Nephron progenitor cell (in vitro differentiated cells): Measurements from ENCODE around the gene MITF.

Experiments
- DNase-seq: peaks from one replicate; pipeline ENCODE4 v3.0.0; 2021
- H3K27ac Mint-ChIP-seq: 2 replicates; pipeline ENCODE4 v1.8.0; 2021; ENCODE audit warnings: mild to moderate bottlenecking, moderate library complexity, mixed read lengths
- H3K27me3 Mint-ChIP-seq: 2 replicates; pipeline ENCODE4 v1.8.0; 2021; ENCODE audit warnings: mild to moderate bottlenecking, low read depth, mixed read lengths; ENCODE audit not compliant: poor library complexity
- H3K36me3 Mint-ChIP-seq: 2 replicates; pipeline ENCODE4 v1.8.0; 2021; ENCODE audit warnings: low read depth, mixed read lengths
- H3K4me1 Mint-ChIP-seq: 2 replicates; pipeline ENCODE4 v1.8.0; 2021; ENCODE audit warnings: mixed read lengths
- H3K4me3 Mint-ChIP-seq: 2 replicates; pipeline ENCODE4 v1.8.0; 2021; ENCODE audit warnings: mild to moderate bottlenecking, moderate library complexity, mixed read lengths
- H3K9me3 Mint-ChIP-seq: 2 replicates; pipeline ENCODE4 v1.8.0; 2021; ENCODE audit warnings: mild to moderate bottlenecking, moderate library complexity, mixed read lengths
- TF ChIP-seq, protein P1 (sequence below): fragments of 200-600 bp; sonication (generic); IDR thresholded peaks from 2 replicates; pipeline ENCODE4 v1.5.0; 2021; ENCODE audit warnings: antibody characterized with exemption

MITF gene

DNA sequence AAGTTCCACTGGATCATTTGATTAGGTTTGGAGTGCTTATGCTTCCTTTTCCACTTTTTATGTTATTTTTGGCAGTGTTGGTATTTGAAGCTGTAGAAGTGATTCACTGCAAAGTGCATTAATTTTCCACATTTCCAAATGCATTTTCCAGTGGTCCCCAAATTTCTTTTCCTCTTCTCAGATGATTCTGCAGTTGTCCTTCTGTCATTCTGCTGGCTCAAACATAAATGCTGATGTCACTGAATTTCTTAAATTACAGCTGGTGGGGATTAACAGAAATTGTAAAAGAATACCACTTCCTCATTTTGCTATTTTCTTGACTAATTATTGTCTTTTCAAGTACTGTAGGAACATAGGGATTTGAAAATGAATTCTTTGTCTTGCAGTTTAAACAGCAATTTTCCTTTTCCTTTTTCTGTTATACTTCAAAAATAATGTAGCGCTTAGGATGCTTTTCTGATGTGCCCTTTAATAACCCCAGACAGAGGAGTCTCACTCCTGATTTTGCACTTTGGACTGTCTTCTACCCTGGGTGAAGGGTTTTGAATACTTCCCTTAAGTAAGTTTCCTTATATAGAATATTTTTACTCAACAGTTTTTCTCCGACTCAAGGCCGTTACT is 25.0 kb downstream of the MITF start:
- no peak for DNase-seq
- Mint-ChIP-seq H3K27ac (no peak overlapping the region), H3K4me3 (no peak overlapping the region), H3K36me3 (no peaks in the 10 kb centered on the region), H3K27me3 (peaks cover 3% of the 10 kb centered on the region), H3K9me3 (no peaks in the 10 kb centered on the region), H3K4me1 (peaks cover 24% of the 10 kb centered on the region)
- TF ChIP-seq, protein P1, sequence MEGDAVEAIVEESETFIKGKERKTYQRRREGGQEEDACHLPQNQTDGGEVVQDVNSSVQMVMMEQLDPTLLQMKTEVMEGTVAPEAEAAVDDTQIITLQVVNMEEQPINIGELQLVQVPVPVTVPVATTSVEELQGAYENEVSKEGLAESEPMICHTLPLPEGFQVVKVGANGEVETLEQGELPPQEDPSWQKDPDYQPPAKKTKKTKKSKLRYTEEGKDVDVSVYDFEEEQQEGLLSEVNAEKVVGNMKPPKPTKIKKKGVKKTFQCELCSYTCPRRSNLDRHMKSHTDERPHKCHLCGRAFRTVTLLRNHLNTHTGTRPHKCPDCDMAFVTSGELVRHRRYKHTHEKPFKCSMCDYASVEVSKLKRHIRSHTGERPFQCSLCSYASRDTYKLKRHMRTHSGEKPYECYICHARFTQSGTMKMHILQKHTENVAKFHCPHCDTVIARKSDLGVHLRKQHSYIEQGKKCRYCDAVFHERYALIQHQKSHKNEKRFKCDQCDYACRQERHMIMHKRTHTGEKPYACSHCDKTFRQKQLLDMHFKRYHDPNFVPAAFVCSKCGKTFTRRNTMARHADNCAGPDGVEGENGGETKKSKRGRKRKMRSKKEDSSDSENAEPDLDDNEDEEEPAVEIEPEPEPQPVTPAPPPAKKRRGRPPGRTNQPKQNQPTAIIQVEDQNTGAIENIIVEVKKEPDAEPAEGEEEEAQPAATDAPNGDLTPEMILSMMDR, result no peak

DNA sequence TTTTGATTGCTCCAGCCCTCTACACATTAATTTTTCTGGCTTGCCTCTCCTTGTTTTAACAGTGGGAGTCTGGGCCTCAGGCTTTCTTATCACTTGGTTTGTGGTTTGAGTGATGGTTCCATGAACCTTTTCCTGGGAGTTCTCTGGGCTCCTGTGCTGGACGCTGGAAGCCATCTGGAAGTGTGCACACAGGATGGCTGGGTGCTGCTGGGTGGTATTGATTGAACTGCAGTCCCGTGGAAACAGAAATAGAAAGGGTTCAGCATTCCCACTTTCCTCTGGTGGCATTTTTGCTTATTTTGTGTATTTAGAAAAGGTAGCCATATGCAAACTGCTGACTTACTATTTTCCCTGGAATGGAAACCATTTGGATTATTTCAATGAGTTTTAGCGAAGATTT is 25.6 kb downstream of the MITF start:
- H3K27me3 Mint-ChIP-seq, result peaks cover 3% of the 10 kb centered on the region
- H3K36me3 Mint-ChIP-seq, result no peaks in the 10 kb centered on the region
- no peaks in the 10 kb centered on the region for H3K9me3 Mint-ChIP-seq
- no peak overlapping the region for H3K4me3 Mint-ChIP-seq
- DNase-seq, result no peak
- H3K27ac Mint-ChIP-seq, result no peak overlapping the region
- TF ChIP-seq, protein P1, result no peak
- H3K4me1 Mint-ChIP-seq, result peaks cover 24% of the 10 kb centered on the region

DNA sequence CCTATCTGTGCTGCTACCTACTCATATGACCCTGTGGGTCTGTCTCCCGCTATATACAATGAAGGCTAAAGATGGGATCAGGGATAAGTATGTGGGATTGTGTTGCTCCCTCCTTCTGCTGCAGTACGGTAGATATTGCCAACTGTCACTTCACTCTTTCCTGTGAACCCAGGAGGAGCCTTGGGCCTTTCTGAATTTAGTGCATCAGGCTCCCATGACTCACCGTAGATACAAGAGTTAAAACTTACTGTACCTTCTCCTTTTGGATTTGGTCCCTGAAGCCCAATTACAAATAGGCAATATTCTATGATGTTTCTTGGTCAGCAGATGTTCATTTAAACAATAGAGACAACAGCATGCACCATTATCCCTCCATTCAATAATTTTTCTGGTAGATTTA is 27.4 kb downstream of the MITF start:
- H3K4me1 Mint-ChIP-seq, result peaks cover 36% of the 10 kb centered on the region
- H3K27me3 Mint-ChIP-seq, result peaks cover 3% of the 10 kb centered on the region
- H3K36me3 Mint-ChIP-seq, result no peaks in the 10 kb centered on the region
- TF ChIP-seq, protein P1, result no peak
- no peak for DNase-seq
- H3K27ac Mint-ChIP-seq, result no peak overlapping the region
- H3K4me3 Mint-ChIP-seq, result no peak overlapping the region
- H3K9me3 Mint-ChIP-seq, result no peaks in the 10 kb centered on the region

DNA sequence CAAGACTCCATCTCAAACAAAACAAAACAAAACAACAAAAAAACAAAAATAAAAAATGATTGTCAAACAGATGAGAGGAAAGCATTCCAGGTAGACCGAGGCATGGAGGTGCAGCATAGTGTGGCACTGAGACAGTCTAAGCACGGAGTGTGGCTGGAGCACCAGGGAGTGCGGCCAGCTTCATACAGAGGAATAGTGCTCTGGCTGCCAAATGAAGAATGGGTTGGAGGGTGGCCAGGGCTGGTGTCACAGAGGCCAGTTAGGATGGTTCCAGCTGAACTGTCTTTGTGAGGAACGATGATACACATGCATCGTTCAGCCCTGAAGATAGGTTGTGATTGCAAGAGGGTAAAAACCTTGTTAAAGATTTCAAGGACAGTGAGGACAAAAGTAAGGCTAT is 28.3 kb downstream of the MITF start:
- Mint-ChIP-seq H3K9me3 (no peaks in the 10 kb centered on the region), H3K4me1 (peaks cover 35% of the 10 kb centered on the region), H3K27ac (no peak overlapping the region), H3K4me3 (no peak overlapping the region), H3K27me3 (peaks cover 3% of the 10 kb centered on the region), H3K36me3 (no peaks in the 10 kb centered on the region)
- TF ChIP-seq, protein P1, result no peak
- no peak for DNase-seq

DNA sequence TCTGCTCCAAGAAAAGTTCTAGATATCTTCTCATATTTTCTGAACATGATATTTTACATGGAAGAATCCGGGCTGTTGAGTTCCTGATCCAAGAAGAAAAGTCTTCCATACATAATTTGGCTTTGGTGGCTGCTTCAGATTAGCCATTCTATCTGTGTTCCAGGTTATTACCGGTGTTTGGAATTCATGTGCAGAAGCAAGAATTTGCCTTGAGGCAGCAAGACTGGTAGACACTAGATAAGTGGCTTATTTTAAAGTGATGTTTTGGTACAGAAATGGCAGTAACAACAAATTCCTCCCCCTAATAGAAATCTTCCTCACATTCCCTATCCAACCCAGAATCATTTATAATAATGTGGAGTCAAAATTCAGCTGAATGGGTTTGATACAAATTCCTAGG is 29.2 kb downstream of the MITF start:
- TF ChIP-seq, protein P1, result no peak
- no peak overlapping the region for H3K27ac Mint-ChIP-seq
- no peaks in the 10 kb centered on the region for H3K36me3 Mint-ChIP-seq

DNA sequence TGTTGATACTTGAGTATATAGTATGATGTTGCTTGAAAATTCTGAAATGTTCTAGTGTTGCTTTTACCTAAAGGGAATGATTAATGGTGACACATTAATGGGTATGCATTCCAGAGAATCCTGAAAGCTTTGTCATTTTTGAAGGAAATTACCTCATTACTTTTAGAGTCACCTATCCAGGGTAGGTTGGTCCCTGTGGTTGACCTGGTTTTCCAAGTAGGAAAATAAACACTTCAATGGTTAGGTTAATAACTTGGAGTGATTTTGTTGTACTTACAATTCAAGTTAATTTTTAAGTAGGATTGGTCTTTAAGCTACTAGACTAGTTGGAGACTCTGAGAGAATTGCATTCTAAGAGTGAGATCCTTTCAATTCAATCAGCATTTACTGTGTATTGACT is 31.0 kb downstream of the MITF start:
- Mint-ChIP-seq H3K9me3 (no peaks in the 10 kb centered on the region), H3K4me1 (peaks cover 12% of the 10 kb centered on the region), H3K27ac (no peak overlapping the region), H3K4me3 (no peak overlapping the region), H3K36me3 (no peaks in the 10 kb centered on the region), H3K27me3 (peaks cover 3% of the 10 kb centered on the region)
- no peak for DNase-seq
- TF ChIP-seq, protein P1, result no peak

More for the DNA sequence above, 29.2 kb downstream of the MITF start:
- Mint-ChIP-seq H3K4me1 (peaks cover 26% of the 10 kb centered on the region), H3K4me3 (no peak overlapping the region), H3K27me3 (peaks cover 3% of the 10 kb centered on the region), H3K9me3 (no peaks in the 10 kb centered on the region)
- no peak for DNase-seq
